ENCODE data around the gene RNPEP.

RNPEP gene

DNA sequence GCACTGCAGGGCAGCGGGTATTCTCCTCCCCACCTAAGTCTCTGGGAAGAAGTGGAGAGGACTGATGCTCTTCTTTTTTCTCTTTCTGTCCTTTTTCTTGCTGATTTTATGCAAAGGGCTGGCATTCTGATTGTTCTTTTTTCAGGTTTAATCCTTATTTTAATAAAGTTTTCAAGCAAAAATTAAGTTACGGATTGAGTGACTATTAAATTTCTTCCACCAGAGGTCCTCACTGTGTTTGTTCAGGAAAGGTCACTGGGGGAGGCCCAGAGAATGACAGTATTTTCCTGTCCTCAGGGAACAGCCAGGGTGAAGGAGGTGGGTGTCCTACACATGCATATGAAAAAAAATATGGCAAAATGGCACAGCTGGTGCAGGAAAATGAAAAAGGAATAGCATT lies 23.5 kb downstream of the RNPEP start:
- H3K4me3 ChIP-seq (ENCODE audit: low read depth, low read length): no peak overlapping the region
- TF ChIP-seq, protein P1, sequence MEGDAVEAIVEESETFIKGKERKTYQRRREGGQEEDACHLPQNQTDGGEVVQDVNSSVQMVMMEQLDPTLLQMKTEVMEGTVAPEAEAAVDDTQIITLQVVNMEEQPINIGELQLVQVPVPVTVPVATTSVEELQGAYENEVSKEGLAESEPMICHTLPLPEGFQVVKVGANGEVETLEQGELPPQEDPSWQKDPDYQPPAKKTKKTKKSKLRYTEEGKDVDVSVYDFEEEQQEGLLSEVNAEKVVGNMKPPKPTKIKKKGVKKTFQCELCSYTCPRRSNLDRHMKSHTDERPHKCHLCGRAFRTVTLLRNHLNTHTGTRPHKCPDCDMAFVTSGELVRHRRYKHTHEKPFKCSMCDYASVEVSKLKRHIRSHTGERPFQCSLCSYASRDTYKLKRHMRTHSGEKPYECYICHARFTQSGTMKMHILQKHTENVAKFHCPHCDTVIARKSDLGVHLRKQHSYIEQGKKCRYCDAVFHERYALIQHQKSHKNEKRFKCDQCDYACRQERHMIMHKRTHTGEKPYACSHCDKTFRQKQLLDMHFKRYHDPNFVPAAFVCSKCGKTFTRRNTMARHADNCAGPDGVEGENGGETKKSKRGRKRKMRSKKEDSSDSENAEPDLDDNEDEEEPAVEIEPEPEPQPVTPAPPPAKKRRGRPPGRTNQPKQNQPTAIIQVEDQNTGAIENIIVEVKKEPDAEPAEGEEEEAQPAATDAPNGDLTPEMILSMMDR (IDR thresholded peaks at IDR 0.05; ENCODE audit: low read depth, low read length): peak; percentile 7; the same call in 1 of the 2 replicates

- H3K4me3 ChIP-seq (ENCODE audit: low read depth, low read length): no peak overlapping the region
- TF ChIP-seq, protein P1 (IDR thresholded peaks at IDR 0.05; ENCODE audit: low read depth, low read length): no peak
Measured at GRCh38 chr1:202007304-202007703, 24.9 kb downstream of the RNPEP start.

DNA sequence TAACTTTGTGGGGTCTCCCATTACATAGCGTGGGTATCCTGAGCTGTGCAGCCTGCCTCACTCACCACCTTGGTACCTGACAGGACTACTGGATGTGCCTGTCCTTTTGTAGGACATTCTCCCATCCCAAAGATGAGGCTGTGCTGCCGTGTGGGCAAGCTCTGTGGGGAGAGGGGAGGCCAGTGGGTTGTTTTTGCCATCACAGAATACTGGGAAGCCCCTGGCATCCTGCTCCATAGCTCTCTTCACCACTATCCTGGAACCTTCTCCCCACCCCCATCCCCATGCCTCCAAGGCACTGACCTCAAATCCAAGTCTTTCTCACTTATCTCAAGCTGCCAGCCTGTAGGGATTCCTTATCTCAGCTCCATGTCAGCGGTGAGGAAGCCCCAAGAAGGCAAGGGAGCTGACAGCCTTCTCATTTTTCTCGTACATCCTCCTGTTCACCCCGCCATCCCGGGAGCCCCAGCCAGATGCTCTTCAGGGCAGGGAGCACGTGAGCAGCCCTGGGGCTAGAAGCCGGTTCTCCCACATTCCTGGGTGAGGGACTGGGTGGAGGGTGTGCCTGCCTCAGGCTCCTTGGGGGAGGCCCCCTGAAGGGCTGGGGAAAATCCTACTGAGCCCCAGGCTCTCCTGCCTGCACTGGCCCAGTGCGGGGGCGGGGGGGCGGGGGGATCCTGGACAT lies 25.5 kb downstream of the RNPEP start:
- H3K4me3 ChIP-seq (ENCODE audit: low read depth, low read length): no peak overlapping the region
- TF ChIP-seq, protein P1 (IDR thresholded peaks at IDR 0.05; ENCODE audit: low read depth, low read length): no peak

- TF ChIP-seq, protein P1 (IDR thresholded peaks at IDR 0.05; ENCODE audit: low read depth, low read length): peak; percentile 64
- no peak overlapping the region for H3K4me3 ChIP-seq (ENCODE audit: low read depth, low read length)
Measured at GRCh38 chr1:202009326-202010179, 27.1 kb downstream of the RNPEP start.

DNA sequence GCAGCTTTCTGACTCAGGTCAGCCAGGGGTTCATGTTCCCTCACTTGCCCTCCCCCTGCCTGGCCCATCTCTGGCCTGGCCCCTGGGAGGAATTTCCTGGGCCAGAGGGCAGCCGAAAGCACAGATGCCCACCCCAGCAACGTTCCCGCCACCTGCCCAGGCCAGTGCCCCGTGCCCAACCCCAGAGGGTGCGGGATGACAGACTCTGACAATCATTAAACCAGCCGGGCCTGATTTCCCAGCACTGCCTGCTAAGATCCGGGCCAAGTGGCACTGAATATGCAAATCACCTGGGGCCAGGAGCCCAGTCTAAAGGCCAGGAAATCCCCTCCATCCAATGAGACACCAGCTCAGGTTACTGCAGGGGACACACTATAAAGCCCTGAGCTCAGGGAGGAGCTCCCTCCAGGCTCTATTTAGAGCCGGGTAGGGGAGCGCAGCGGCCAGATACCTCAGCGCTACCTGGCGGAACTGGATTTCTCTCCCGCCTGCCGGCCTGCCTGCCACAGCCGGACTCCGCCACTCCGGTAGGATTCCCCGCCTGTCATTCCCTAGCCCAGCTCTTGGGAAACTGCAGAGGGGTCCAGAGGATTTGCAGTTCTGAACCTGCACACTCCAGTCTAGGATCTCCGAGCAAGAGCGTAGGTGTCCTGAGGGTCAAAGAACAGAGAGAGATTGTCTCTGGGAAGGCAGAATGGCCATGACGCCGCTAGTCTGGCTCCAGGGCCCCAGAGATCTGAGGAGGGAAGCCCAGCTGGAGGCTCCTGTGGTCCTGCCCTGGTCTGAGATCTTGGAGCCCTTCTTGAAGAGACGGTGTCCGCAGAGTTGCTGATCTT lies 27.9 kb downstream of the RNPEP start, which contains the start of gene ELF3:
TSS of gene ELF3 (plus strand) at position 408 of the 836 bp plus-strand sequence. CDS start 550 bp downstream, outside the sequence.
- no peak within 1 kb of the TSS for H3K4me3 ChIP-seq (ENCODE audit: low read depth, low read length)
- TF ChIP-seq, protein P1 (IDR thresholded peaks at IDR 0.05; ENCODE audit: low read depth, low read length): no peak

DNA sequence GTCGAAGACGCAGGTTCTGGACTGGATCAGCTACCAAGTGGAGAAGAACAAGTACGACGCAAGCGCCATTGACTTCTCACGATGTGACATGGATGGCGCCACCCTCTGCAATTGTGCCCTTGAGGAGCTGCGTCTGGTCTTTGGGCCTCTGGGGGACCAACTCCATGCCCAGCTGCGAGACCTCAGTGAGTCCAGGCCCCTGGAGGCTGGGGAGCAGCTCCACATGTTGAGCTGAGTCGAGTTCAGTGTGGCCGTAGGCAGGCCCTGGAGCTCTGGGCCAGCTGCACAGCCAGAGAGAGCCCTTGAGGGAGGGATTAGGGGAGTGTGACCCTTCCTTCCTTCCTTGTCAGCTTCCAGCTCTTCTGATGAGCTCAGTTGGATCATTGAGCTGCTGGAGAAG lies 29.5 kb downstream of the RNPEP start:
- TF ChIP-seq, protein P1 (IDR thresholded peaks at IDR 0.05; ENCODE audit: low read depth, low read length): no peak

More for the DNA sequence above, 29.5 kb downstream of the RNPEP start:
- H3K4me3 ChIP-seq (ENCODE audit: low read depth, low read length): no peak overlapping the region

All from WI38 (cell line).